Ishikawa (cell line): ENCODE data around the gene RGMA.

ENCODE experiments used
- CEBPB ChIP-seq: IDR thresholded peaks from 2 replicates; pipeline ENCODE4 v1.6.1; 2012
- CREB1 ChIP-seq: IDR thresholded peaks from 2 replicates; pipeline ENCODE4 v1.6.1; 2012; ENCODE audit warnings: low read depth
- EGR1 ChIP-seq: IDR thresholded peaks from 2 replicates; pipeline ENCODE4 v1.6.1; 2012
- EP300 ChIP-seq: IDR thresholded peaks from 2 replicates; pipeline ENCODE4 v1.6.1; 2012; ENCODE audit warnings: borderline replicate concordance
- FOXM1 ChIP-seq: IDR thresholded peaks from 2 replicates; pipeline ENCODE4 v1.6.1; 2012; ENCODE audit warnings: low read depth, borderline replicate concordance
- NFIC ChIP-seq: IDR thresholded peaks from 2 replicates; pipeline ENCODE4 v1.6.1; 2012
- RAD21 ChIP-seq: IDR thresholded peaks from 2 replicates; pipeline ENCODE4 v1.6.1; 2012; ENCODE audit warnings: low read depth
- TAF1 ChIP-seq: IDR thresholded peaks from 2 replicates; pipeline ENCODE4 v1.6.1; 2012; ENCODE audit warnings: low read depth, mild to moderate bottlenecking
- TCF12 ChIP-seq: IDR thresholded peaks from 2 replicates; pipeline ENCODE4 v1.6.1; 2012; ENCODE audit warnings: low read depth
- TEAD4 ChIP-seq: IDR thresholded peaks from 2 replicates; pipeline ENCODE4 v1.6.1; 2012
- YY1 ChIP-seq: IDR thresholded peaks from 2 replicates; pipeline ENCODE4 v1.6.1; 2012; ENCODE audit warnings: low read depth
- ZBTB7A ChIP-seq: IDR thresholded peaks from 2 replicates; pipeline ENCODE4 v1.6.1; 2012; ENCODE audit warnings: low read depth
- TF ChIP-seq, protein P1 (sequence below): IDR thresholded peaks from 2 replicates; pipeline ENCODE4 v1.6.1; 2012
- TF ChIP-seq, protein P2 (sequence below): IDR thresholded peaks from 2 replicates; pipeline ENCODE4 v1.6.1; 2012; ENCODE audit warnings: low read depth, mild to moderate bottlenecking
- TF ChIP-seq, protein P3 (sequence below): IDR thresholded peaks from 2 replicates; pipeline ENCODE4 v1.6.1; 2012

The RGMA gene

GRCh38 chr15:93066834-93067648, 22.0 kb downstream of the RGMA start:
- TF ChIP-seq EGR1 (no peak), RAD21 (no peak), TCF12 (no peak), YY1 (no peak), TEAD4 (no peak), CEBPB (no peak), TAF1 (no peak), CREB1 (no peak), FOXM1 (no peak)
- TF ChIP-seq, protein P1, sequence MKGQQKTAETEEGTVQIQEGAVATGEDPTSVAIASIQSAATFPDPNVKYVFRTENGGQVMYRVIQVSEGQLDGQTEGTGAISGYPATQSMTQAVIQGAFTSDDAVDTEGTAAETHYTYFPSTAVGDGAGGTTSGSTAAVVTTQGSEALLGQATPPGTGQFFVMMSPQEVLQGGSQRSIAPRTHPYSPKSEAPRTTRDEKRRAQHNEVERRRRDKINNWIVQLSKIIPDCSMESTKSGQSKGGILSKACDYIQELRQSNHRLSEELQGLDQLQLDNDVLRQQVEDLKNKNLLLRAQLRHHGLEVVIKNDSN = no peak
- TF ChIP-seq, protein P2, sequence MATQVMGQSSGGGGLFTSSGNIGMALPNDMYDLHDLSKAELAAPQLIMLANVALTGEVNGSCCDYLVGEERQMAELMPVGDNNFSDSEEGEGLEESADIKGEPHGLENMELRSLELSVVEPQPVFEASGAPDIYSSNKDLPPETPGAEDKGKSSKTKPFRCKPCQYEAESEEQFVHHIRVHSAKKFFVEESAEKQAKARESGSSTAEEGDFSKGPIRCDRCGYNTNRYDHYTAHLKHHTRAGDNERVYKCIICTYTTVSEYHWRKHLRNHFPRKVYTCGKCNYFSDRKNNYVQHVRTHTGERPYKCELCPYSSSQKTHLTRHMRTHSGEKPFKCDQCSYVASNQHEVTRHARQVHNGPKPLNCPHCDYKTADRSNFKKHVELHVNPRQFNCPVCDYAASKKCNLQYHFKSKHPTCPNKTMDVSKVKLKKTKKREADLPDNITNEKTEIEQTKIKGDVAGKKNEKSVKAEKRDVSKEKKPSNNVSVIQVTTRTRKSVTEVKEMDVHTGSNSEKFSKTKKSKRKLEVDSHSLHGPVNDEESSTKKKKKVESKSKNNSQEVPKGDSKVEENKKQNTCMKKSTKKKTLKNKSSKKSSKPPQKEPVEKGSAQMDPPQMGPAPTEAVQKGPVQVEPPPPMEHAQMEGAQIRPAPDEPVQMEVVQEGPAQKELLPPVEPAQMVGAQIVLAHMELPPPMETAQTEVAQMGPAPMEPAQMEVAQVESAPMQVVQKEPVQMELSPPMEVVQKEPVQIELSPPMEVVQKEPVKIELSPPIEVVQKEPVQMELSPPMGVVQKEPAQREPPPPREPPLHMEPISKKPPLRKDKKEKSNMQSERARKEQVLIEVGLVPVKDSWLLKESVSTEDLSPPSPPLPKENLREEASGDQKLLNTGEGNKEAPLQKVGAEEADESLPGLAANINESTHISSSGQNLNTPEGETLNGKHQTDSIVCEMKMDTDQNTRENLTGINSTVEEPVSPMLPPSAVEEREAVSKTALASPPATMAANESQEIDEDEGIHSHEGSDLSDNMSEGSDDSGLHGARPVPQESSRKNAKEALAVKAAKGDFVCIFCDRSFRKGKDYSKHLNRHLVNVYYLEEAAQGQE = no peak
- TF ChIP-seq, protein P3, sequence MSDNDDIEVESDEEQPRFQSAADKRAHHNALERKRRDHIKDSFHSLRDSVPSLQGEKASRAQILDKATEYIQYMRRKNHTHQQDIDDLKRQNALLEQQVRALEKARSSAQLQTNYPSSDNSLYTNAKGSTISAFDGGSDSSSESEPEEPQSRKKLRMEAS = no peak

- TF ChIP-seq, protein P3 = no peak
- TF ChIP-seq RAD21 = no peak
These were observed 22.8 kb downstream of the RGMA start for GRCh38 chr15:93066224-93066681.

DNA sequence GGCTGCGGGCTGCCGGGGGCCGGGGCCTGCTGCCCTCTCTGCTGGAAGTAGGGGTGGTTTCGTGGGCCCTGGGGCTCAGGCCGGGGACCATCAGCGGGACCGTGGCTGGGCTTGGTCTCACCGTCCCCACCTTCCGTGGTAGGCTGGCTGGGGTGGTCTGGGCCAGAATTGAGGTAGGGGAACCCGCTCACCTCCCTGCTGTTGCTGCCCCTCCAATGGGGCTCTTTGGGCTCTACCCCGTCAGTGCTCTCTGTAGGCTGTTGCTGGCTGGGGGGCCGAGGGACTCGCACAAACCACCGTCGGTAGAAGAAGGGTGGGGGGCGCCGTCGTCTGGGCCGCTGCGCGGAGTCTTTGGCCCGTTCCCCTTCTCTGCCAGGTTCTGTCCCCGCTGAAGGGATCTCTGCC, 23.4 kb downstream of the RGMA start:
- TF ChIP-seq, protein P1 = no peak
- TF ChIP-seq FOXM1 (no peak), TEAD4 (no peak)

- TF ChIP-seq, protein P1 = no peak
- TF ChIP-seq EGR1 (no peak), TCF12 (no peak), CEBPB (no peak), ZBTB7A (no peak), FOXM1 (no peak), TEAD4 (no peak), YY1 (no peak), EP300 (no peak), NFIC (no peak)
- TF ChIP-seq, protein P2 = no peak
These were observed 25.0 kb downstream of the RGMA start for GRCh38 chr15:93063796-93064690.

GRCh38 chr15:93063262-93063671, 25.7 kb downstream of the RGMA start:
- TF ChIP-seq TEAD4 (no peak), CEBPB (no peak), ZBTB7A (no peak), FOXM1 (no peak), NFIC (no peak), EP300 (no peak), EGR1 (no peak), YY1 (no peak), TCF12 (no peak), TAF1 (no peak), RAD21 (no peak), CREB1 (no peak)
- TF ChIP-seq, protein P1 = no peak
- TF ChIP-seq, protein P2 = no peak
- TF ChIP-seq, protein P3 = no peak
